WERI-Rb-1 (cell line): Measurements from ENCODE around the gene SETD1A.

Experiments
- DNase-seq: peaks from one replicate; pipeline ENCODE4 v3.0.0-alpha.2; 2020
- H3K27ac ChIP-seq: fragments of 250-450 bp; sonication (Bioruptor Pico); 2 replicates; pipeline ENCODE4 v1.5.1; 2020; ENCODE audit warnings: mild to moderate bottlenecking, moderate library complexity
- H3K27me3 ChIP-seq: fragments of 250-450 bp; sonication (Bioruptor Pico); 2 replicates; pipeline ENCODE4 v1.5.1; 2021; ENCODE audit warnings: mild to moderate bottlenecking, low read depth, moderate library complexity; ENCODE audit not compliant: insufficient read depth, severe bottlenecking
- H3K36me3 ChIP-seq: fragments of 250-450 bp; sonication (Bioruptor Pico); 2 replicates; pipeline ENCODE4 v1.5.1; 2020; ENCODE audit warnings: mild to moderate bottlenecking, moderate library complexity
- H3K4me3 ChIP-seq: 2 replicates; pipeline ENCODE4 v1.5.1; 2011; ENCODE audit warnings: low read depth, mild to moderate bottlenecking, control low read depth, low read length
- H3K9me3 ChIP-seq: fragments of 250-450 bp; sonication (Bioruptor Pico); 2 replicates; pipeline ENCODE4 v1.5.1; 2021; ENCODE audit warnings: mild to moderate bottlenecking, moderate library complexity; ENCODE audit not compliant: severe bottlenecking
- TF ChIP-seq, protein P1 (sequence below): IDR thresholded peaks from 2 replicates; pipeline ENCODE4 v1.5.1; 2011; ENCODE audit warnings: low read depth, mild to moderate bottlenecking, control low read depth, inconsistent platforms, low read length

The SETD1A gene

DNA sequence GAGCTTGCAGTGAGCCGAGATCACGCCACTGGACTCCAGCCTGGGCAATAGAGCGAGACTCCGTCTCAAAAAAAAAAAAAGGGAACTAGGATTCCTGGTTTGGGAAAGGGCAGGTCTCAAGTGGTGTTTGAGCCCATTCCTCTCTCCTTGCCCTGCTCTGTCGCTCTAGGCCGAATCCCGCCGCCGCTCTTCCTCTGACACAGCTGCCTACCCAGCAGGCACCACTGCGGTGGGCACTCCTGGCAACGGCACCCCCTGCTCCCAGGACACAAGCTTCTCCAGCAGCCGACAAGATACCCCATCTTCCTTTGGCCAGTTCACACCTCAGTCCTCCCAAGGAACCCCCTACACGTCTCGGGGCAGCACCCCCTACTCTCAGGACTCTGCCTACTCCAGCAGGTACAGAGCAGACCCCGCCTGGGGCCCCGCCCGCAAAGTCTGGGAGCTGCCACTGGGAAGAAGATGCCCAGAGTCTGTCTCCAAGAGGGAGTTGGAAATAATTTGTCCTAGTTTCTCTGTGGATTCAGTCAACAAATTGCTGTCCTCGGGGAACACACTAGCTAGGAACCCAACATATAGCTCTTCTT, 6.5 kb downstream of the SETD1A start:
- Histone ChIP-seq H3K9me3 (no peaks in the 10 kb centered on the region), H3K4me3 (no peak overlapping the region), H3K27ac (no peak overlapping the region), H3K27me3 (no peaks in the 10 kb centered on the region), H3K36me3 (peaks cover 93% of the 10 kb centered on the region)
- no peak for DNase-seq
- TF ChIP-seq, protein P1, sequence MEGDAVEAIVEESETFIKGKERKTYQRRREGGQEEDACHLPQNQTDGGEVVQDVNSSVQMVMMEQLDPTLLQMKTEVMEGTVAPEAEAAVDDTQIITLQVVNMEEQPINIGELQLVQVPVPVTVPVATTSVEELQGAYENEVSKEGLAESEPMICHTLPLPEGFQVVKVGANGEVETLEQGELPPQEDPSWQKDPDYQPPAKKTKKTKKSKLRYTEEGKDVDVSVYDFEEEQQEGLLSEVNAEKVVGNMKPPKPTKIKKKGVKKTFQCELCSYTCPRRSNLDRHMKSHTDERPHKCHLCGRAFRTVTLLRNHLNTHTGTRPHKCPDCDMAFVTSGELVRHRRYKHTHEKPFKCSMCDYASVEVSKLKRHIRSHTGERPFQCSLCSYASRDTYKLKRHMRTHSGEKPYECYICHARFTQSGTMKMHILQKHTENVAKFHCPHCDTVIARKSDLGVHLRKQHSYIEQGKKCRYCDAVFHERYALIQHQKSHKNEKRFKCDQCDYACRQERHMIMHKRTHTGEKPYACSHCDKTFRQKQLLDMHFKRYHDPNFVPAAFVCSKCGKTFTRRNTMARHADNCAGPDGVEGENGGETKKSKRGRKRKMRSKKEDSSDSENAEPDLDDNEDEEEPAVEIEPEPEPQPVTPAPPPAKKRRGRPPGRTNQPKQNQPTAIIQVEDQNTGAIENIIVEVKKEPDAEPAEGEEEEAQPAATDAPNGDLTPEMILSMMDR, result no peak

GRCh38 chr16:30964574-30965226, 7.1 kb downstream of the SETD1A start:
- H3K4me3 ChIP-seq, result no peak overlapping the region
- H3K27me3 ChIP-seq, result no peaks in the 10 kb centered on the region
- H3K9me3 ChIP-seq, result no peaks in the 10 kb centered on the region
- TF ChIP-seq, protein P1, result no peak
- no peak overlapping the region for H3K27ac ChIP-seq
- H3K36me3 ChIP-seq, result peaks cover 93% of the 10 kb centered on the region
- DNase-seq, result no peak

DNA sequence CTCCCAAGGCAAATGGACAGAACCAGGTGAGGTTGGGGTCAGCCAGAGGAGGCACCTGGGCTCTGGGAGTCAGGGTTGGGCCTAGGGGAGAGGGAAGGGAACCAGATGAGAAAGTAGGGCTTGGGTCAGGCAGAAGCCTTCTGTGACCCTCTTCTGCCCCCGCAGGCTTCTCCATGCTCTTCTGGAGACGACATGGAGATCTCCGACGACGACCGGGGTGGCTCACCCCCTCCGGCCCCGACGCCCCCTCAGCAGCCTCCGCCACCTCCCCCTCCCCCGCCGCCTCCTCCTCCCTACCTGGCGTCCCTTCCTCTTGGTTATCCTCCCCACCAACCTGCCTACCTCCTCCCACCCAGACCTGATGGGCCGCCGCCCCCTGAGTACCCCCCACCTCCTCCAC, 7.9 kb downstream of the SETD1A start:
- TF ChIP-seq, protein P1, result no peak
- Histone ChIP-seq H3K4me3 (no peak overlapping the region), H3K27ac (no peak overlapping the region), H3K36me3 (peaks cover 92% of the 10 kb centered on the region), H3K27me3 (no peaks in the 10 kb centered on the region), H3K9me3 (no peaks in the 10 kb centered on the region)
- no peak for DNase-seq

GRCh38 chr16:30966033-30966619, 8.6 kb downstream of the SETD1A start:
- H3K36me3 ChIP-seq, result peaks cover 93% of the 10 kb centered on the region
- TF ChIP-seq, protein P1, result no peak

GRCh38 chr16:30967795-30968194, 10.2 kb downstream of the SETD1A start:
- H3K36me3 ChIP-seq, result peaks cover 90% of the 10 kb centered on the region
- no peak overlapping the region for H3K4me3 ChIP-seq
- H3K9me3 ChIP-seq, result no peaks in the 10 kb centered on the region
- no peak for DNase-seq
- TF ChIP-seq, protein P1, result no peak
- no peak overlapping the region for H3K27ac ChIP-seq
- H3K27me3 ChIP-seq, result no peaks in the 10 kb centered on the region

More at GRCh38 chr16:30966033-30966619, 8.6 kb downstream of the SETD1A start:
- DNase-seq, result no peak
- Histone ChIP-seq H3K9me3 (no peaks in the 10 kb centered on the region), H3K4me3 (no peak overlapping the region), H3K27ac (no peak overlapping the region), H3K27me3 (no peaks in the 10 kb centered on the region)
